MCF 10A (cell line): ENCODE data around the gene PRR9. TPM values are rescaled to one million over a fixed set of nuclear protein-coding genes. Genes with fewer than 3 reads are reported as not detected.

Experiments used
- BruUV-seq: library from RNA; stranded (reverse); fragments of 400-500 nt; replicated peaks from 2 replicates; lab custom pipeline; 2021; lab: Mats Ljungman, UMichigan
- CTCF ChIA-PET: fragments of 300-600 bp; sonication (Branson Sonifier 250); formaldehyde crosslinking; extraction: SDS; loops from one replicate; lab custom pipeline; 2021; ENCODE audit warnings: antibody characterized with exemption, inconsistent platforms; lab: Yijun Ruan, JAX
- POLR2A ChIA-PET: fragments of 300-600, 350-650 bp; sonication (Branson Sonifier 250); formaldehyde crosslinking; extraction: SDS; loops from one replicate; lab custom pipeline; 2020; ENCODE audit warnings: antibody characterized with exemption, inconsistent platforms; lab: Yijun Ruan, JAX
- DNase-seq: peaks from one replicate; pipeline ENCODE4 v3.0.0-alpha.2; 2018; ENCODE audit not compliant: unreplicated experiment
- H3K27ac Mint-ChIP-seq: one replicate; pipeline ENCODE4 v1.8.0; 2022; ENCODE audit warnings: mild to moderate bottlenecking, low read depth, mixed read lengths; ENCODE audit not compliant: unreplicated experiment
- H3K27me3 Mint-ChIP-seq: one replicate; pipeline ENCODE4 v1.8.0; 2022; ENCODE audit warnings: mixed read lengths; ENCODE audit not compliant: insufficient read depth, unreplicated experiment
- H3K36me3 Mint-ChIP-seq: one replicate; pipeline ENCODE4 v1.8.0; 2022; ENCODE audit warnings: mild to moderate bottlenecking, moderate library complexity, mixed read lengths; ENCODE audit not compliant: insufficient read depth, unreplicated experiment
- H3K4me1 Mint-ChIP-seq: one replicate; pipeline ENCODE4 v1.8.0; 2022; ENCODE audit warnings: mixed read lengths; ENCODE audit not compliant: insufficient read depth, unreplicated experiment
- H3K4me3 Mint-ChIP-seq: one replicate; pipeline ENCODE4 v1.8.0; 2022; ENCODE audit warnings: mild to moderate bottlenecking, moderate library complexity, mixed read lengths; ENCODE audit not compliant: unreplicated experiment
- H3K9me3 Mint-ChIP-seq: one replicate; pipeline ENCODE4 v1.8.0; 2022; ENCODE audit warnings: mixed read lengths; ENCODE audit not compliant: unreplicated experiment
- CTCF ChIP-seq: fragments of 200-600 bp; IDR thresholded peaks from one replicate; pipeline ENCODE4 v1.8.0; 2022; ENCODE audit warnings: antibody characterized with exemption, mild to moderate bottlenecking; ENCODE audit not compliant: unreplicated experiment
- intact Hi-C: fragments of 100-400 bp; cut with micrococcal nuclease; formaldehyde crosslinking; loops from 2 replicates; pipeline ENCODE4 v1.14.1; 2022
- total RNA-seq: library from RNA; stranded (reverse); gene quantifications from 2 replicates; pipeline ENCODE4 v1.2.3, GENCODE V29; 2022

Gene PRR9
- total RNA-seq, 1 experiment from 2014 or later, result not detected

GRCh38 chr1:153251988-153252387 lies 34.6 kb downstream of the PRR9 start:
- no peaks in the 10 kb centered on the region for H3K4me1 Mint-ChIP-seq
- TF ChIP-seq CTCF, result no peak
- no peak overlapping the region for H3K27ac Mint-ChIP-seq
- ChIA-PET CTCF (interaction anchor here (0.9 to 1.2 kb wide), 4 partner anchors 10 to 24 kb away, joined by 3 to 5 read pairs (median 4); no protein-coding TSS in a partner anchor), POLR2A (no interaction called here)
- no peaks in the 10 kb centered on the region for H3K36me3 Mint-ChIP-seq
- intact Hi-C loops, result no loop called here
- DNase-seq, result no peak
- no peaks in the 10 kb centered on the region for H3K9me3 Mint-ChIP-seq
- H3K27me3 Mint-ChIP-seq, result peaks cover 57% of the 10 kb centered on the region
- BruUV-seq, result no TSS peak
- H3K4me3 Mint-ChIP-seq, result no peak overlapping the region

GRCh38 chr1:153253076-153253475 lies 35.7 kb downstream of the PRR9 start:
- no TSS peak for BruUV-seq

GRCh38 chr1:153253693-153254092 lies 36.3 kb downstream of the PRR9 start:
- POLR2A ChIA-PET, result interaction anchor here (1.1 to 1.3 kb wide), 2 partner anchors 9 to 11 kb away, joined by 3 to 4 read pairs; no protein-coding TSS in a partner anchor
- Mint-ChIP-seq H3K4me1 (no peaks in the 10 kb centered on the region), H3K4me3 (no peak overlapping the region), H3K27ac (no peak overlapping the region), H3K27me3 (peaks cover 43% of the 10 kb centered on the region), H3K36me3 (no peaks in the 10 kb centered on the region), H3K9me3 (no peaks in the 10 kb centered on the region)
- TF ChIP-seq CTCF, result no peak
- no TSS peak for BruUV-seq
- DNase-seq, result no peak
- intact Hi-C loops, result no loop called here
- CTCF ChIA-PET, result interaction anchor here (0.5 to 1.8 kb wide), 5 partner anchors 15 to 600 kb away, joined by 3 to 5 read pairs (median 4); no protein-coding TSS in a partner anchor

More at GRCh38 chr1:153253076-153253475, 35.7 kb downstream of the PRR9 start:
- H3K36me3 Mint-ChIP-seq, result no peaks in the 10 kb centered on the region
- no peak overlapping the region for H3K4me3 Mint-ChIP-seq
- no peak for TF ChIP-seq CTCF
- no peaks in the 10 kb centered on the region for H3K4me1 Mint-ChIP-seq
- H3K27ac Mint-ChIP-seq, result no peak overlapping the region
- DNase-seq, result no peak
- peaks cover 46% of the 10 kb centered on the region for H3K27me3 Mint-ChIP-seq
- no peaks in the 10 kb centered on the region for H3K9me3 Mint-ChIP-seq
- CTCF ChIA-PET, result interaction anchor here (0.6 to 1.5 kb wide), 7 partner anchors 12 to 1200 kb away, joined by 3 to 4 read pairs (median 3); no protein-coding TSS in a partner anchor
- POLR2A ChIA-PET, result interaction anchor here (1.1 to 1.3 kb wide), 2 partner anchors 11 to 13 kb away, joined by 3 read pairs; no protein-coding TSS in a partner anchor
- intact Hi-C loops, result no loop called here

GRCh38 chr1:153259387-153259786 lies 42.0 kb downstream of the PRR9 start, which contains the start of gene LORICRIN:
TSS of gene LORICRIN (plus strand) at chr1:153259687. CDS start at chr1:153260950, 1,263 bp downstream.
- peaks cover 5% of the 10 kb centered on the region for H3K4me1 Mint-ChIP-seq
- CTCF ChIA-PET, result interaction anchor here (0.5 to 1.4 kb wide), 3 partner anchors 9 to 35 kb away, joined by 3 to 6 read pairs (median 5); no protein-coding TSS in a partner anchor
- TF ChIP-seq CTCF, result no peak
- H3K9me3 Mint-ChIP-seq, result no peaks in the 10 kb centered on the region
- H3K27me3 Mint-ChIP-seq, result peaks cover 56% of the 10 kb centered on the region
- POLR2A ChIA-PET, result interaction anchor here (0.6 kb wide), 1 partner anchor 399 kb away, joined by 4 read pairs; no protein-coding TSS in a partner anchor
- DNase-seq, result no peak
- intact Hi-C loops, result no loop called here
- no TSS peak for BruUV-seq
- H3K4me3 Mint-ChIP-seq, result peak within 1 kb of the TSS; percentile 34
- no peak within 1 kb of the TSS for H3K27ac Mint-ChIP-seq
- H3K36me3 Mint-ChIP-seq, result no peaks in the 10 kb centered on the region
